ENCODE measurements around the gene SSR3. TPM values are rescaled to one million over a fixed set of nuclear protein-coding genes. Genes with fewer than 3 reads are reported as not detected.

The SSR3 gene
- total and polyA plus RNA-seq, 7 donors, result 53.2 to 252 (median 71.5) TPM

Other genes starting within 250 kb of the SSR3 start
- 10 to 100 TPM; 10.5 to 18.1 (median 16.0) TPM for gene TIPARP, start 119.5 kb upstream of the SSR3 start, total RNA-seq
- 10 to 100 TPM in 2 of 3 donors, 1 to 10 TPM in 1; 9.4 to 22.3 (median 11.2) TPM for gene TIPARP, start 119.5 kb upstream of the SSR3 start, polyA plus RNA-seq